ENCODE data around the gene PLCH1. TPM values are rescaled to one million over a fixed set of nuclear protein-coding genes. Genes with fewer than 3 reads are reported as not detected.

Gene PLCH1
- total RNA-seq, 1 experiment from 2014 or later, result 3.8 TPM

GRCh38 chr3:155553780-155554179 is 191.1 kb downstream of the PLCH1 start:
- Histone ChIP-seq H4K20me1 (ENCODE audit: insufficient read depth) (no peaks in the 10 kb centered on the region), H3K9me3 (ENCODE audit: control insufficient read depth in 1 of 2, insufficient read depth in 1 of 2, low read depth in 1 of 2, low read length in 2 of 2) (no peaks in the 10 kb centered on the region), H3K9ac (ENCODE audit: low read length) (no peak overlapping the region), H3K4me2 (ENCODE audit: low read length) (no peak overlapping the region), H2AFZ (ENCODE audit: low read depth, low read length, poor library complexity, severe bottlenecking) (no peak overlapping the region), H3K36me3 (ENCODE audit: control insufficient read depth in 1 of 2, insufficient read depth in 2 of 2, low read length in 2 of 2) (no peaks in the 10 kb centered on the region), H3K79me2 (ENCODE audit: insufficient read depth, low read length) (no peaks in the 10 kb centered on the region), H3K27ac (ENCODE audit: low read depth, low read length) (no peak overlapping the region), H3K4me3 (replicated peaks in 1 of 2; ENCODE audit: low read depth in 1 of 2, low read length in 2 of 2) (no peak overlapping the region), H3K9me2 (ENCODE audit: insufficient read depth) (no peaks in the 10 kb centered on the region), H3K4me1 (ENCODE audit: control insufficient read depth in 1 of 2, insufficient read depth in 2 of 2, low read length in 2 of 2) (peaks cover 0 to 8% of the 10 kb centered on the region in 2 experiments; a peak in 2 of 4 replicates), H3K27me3 (ENCODE audit: insufficient read depth, low read length) (no peaks in the 10 kb centered on the region)
- no TSS peak for BruUV-seq (replicated peaks)
- DNase-seq (ENCODE audit: low read depth, low spot score) (no peak), ATAC-seq (no peak)
- CTCF ChIA-PET, result no interaction called here
- POLR2A ChIA-PET, result no interaction called here
- intact Hi-C loops (cut with micrococcal nuclease), result no loop called here
- RAD21 ChIA-PET (ENCODE audit: low non-redundant PET in 1 of 2, low total read pairs in 2 of 2, uncharacterized antibody in 2 of 2, unreplicated experiment in 2 of 2), result no interaction called here
- TF ChIP-seq, protein P1, sequence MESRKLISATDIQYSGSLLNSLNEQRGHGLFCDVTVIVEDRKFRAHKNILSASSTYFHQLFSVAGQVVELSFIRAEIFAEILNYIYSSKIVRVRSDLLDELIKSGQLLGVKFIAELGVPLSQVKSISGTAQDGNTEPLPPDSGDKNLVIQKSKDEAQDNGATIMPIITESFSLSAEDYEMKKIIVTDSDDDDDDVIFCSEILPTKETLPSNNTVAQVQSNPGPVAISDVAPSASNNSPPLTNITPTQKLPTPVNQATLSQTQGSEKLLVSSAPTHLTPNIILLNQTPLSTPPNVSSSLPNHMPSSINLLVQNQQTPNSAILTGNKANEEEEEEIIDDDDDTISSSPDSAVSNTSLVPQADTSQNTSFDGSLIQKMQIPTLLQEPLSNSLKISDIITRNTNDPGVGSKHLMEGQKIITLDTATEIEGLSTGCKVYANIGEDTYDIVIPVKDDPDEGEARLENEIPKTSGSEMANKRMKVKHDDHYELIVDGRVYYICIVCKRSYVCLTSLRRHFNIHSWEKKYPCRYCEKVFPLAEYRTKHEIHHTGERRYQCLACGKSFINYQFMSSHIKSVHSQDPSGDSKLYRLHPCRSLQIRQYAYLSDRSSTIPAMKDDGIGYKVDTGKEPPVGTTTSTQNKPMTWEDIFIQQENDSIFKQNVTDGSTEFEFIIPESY (IDR thresholded peaks at IDR 0.05; ENCODE audit: extremely low read depth, insufficient replicate concordance, low read length), result no peak
- TF ChIP-seq CEBPB (IDR thresholded peaks at IDR 0.05; ENCODE audit: low read depth), result no peak
- no peak for TF ChIP-seq POLR2AphosphoS5 (IDR thresholded peaks at IDR 0.05; ENCODE audit: low read depth, low read length)
- no peak for TF ChIP-seq EZH2phosphoT487 (IDR thresholded peaks at IDR 0.05; ENCODE audit: borderline replicate concordance)
- no peak for TF ChIP-seq SP1 (IDR thresholded peaks at IDR 0.05; ENCODE audit: low read depth)
- TF ChIP-seq, protein P2, sequence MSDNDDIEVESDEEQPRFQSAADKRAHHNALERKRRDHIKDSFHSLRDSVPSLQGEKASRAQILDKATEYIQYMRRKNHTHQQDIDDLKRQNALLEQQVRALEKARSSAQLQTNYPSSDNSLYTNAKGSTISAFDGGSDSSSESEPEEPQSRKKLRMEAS (IDR thresholded peaks at IDR 0.05), result no peak
- TF ChIP-seq RAD21 (IDR thresholded peaks at IDR 0.05; ENCODE audit: low read depth), result no peak
- TF ChIP-seq YY1 (IDR thresholded peaks at IDR 0.05; ENCODE audit: extremely low read depth, insufficient replicate concordance, low read depth, low read length), result no peak
- TF ChIP-seq EGR1 (IDR thresholded peaks at IDR 0.05; ENCODE audit: low read depth), result no peak
- TF ChIP-seq, protein P3, sequence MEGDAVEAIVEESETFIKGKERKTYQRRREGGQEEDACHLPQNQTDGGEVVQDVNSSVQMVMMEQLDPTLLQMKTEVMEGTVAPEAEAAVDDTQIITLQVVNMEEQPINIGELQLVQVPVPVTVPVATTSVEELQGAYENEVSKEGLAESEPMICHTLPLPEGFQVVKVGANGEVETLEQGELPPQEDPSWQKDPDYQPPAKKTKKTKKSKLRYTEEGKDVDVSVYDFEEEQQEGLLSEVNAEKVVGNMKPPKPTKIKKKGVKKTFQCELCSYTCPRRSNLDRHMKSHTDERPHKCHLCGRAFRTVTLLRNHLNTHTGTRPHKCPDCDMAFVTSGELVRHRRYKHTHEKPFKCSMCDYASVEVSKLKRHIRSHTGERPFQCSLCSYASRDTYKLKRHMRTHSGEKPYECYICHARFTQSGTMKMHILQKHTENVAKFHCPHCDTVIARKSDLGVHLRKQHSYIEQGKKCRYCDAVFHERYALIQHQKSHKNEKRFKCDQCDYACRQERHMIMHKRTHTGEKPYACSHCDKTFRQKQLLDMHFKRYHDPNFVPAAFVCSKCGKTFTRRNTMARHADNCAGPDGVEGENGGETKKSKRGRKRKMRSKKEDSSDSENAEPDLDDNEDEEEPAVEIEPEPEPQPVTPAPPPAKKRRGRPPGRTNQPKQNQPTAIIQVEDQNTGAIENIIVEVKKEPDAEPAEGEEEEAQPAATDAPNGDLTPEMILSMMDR (IDR thresholded peaks at IDR 0.05 in 2 of 3, conservative IDR thresholded peaks at IDR 0.05 in 1 of 3; ENCODE audit: borderline replicate concordance in 1 of 3, insufficient read depth in 1 of 3, low read depth in 2 of 3, low read length in 2 of 3), result no peak
- TF ChIP-seq EZH2 (IDR thresholded peaks at IDR 0.05), result no peak
- no peak for TF ChIP-seq SIN3A (IDR thresholded peaks at IDR 0.05; ENCODE audit: low read depth)
- TF ChIP-seq TCF7L2 (IDR thresholded peaks at IDR 0.05; ENCODE audit: borderline replicate concordance, extremely low read depth, insufficient read depth, insufficient read length), result no peak
